Mucosa of rectum (tissue), 2 donors: Measurements from ENCODE around the gene HGFAC.

Experiments
- H3K27ac ChIP-seq, 2 donors: one replicate each; pipeline ENCODE4 v1.7.0; 2013; ENCODE audit warnings: inconsistent platforms in 2 of 2, low read depth in 2 of 2, low read length in 2 of 2
- H3K27me3 ChIP-seq, 2 donors: one replicate each; pipeline ENCODE4 v1.7.0; 2013; ENCODE audit warnings: low read length in 2 of 2; ENCODE audit not compliant: control insufficient read depth in 2 of 2, insufficient read depth in 2 of 2
- H3K36me3 ChIP-seq, 2 donors: one replicate each; pipeline ENCODE4 v1.7.0; 2013; ENCODE audit warnings: low read length in 2 of 2; ENCODE audit not compliant: control insufficient read depth in 2 of 2, insufficient read depth in 2 of 2
- H3K4me1 ChIP-seq, 2 donors: one replicate each; pipeline ENCODE4 v1.7.0; 2013; ENCODE audit warnings: low read length in 2 of 2, mild to moderate bottlenecking in 1 of 2; ENCODE audit not compliant: control insufficient read depth in 2 of 2, insufficient read depth in 2 of 2
- H3K4me3 ChIP-seq, 2 donors: one replicate each; pipeline ENCODE4 v1.7.0; 2013; ENCODE audit warnings: low read length in 2 of 2
- H3K9ac ChIP-seq, 2 donors: one replicate each; pipeline ENCODE4 v1.7.0; 2013; ENCODE audit warnings: low read length in 2 of 2, low read depth in 1 of 2, mild to moderate bottlenecking in 1 of 2
- H3K9me3 ChIP-seq, 2 donors: one replicate each; pipeline ENCODE4 v1.7.0; 2013; ENCODE audit warnings: low read length in 2 of 2; ENCODE audit not compliant: control insufficient read depth in 2 of 2
- donor health status: healthy.
- donor health status: Normal muscosa, but diverticular disease.

The HGFAC gene

DNA sequence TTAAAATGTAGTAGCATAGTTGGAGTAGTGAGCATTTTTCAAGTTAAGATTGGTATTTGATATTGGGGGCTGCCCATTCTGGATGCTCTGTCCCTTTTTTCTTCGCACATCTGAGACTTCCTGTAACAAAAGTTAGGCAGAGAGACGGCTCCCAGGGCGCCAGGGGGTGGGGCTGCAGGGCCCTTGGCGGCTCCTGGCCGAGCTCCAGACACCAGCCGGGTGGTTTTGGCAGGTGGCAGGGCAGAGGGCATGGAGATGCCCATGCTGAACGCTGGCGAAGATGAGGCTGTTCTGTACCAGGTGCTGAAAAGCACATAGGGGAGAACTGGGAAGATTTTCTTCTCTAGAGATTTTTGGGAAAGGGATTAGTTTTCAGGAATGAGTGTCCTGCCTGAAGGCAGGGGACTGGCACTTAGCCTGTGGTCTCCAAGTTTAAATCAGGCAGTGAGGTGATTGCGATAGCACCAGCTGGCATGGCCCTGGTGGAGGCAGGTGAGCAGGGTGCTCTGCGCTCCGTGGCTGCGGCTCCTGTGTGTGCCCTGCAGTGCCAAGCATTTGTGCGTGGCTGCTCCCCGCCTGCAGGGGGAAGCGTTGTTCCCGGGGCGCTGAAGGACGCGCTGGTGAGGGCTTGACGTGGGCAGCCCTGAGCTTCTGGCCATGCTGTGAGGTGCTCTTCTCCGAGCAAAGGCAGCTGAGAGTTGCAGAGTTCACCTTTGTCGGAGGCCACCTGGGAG is 23.6 kb upstream of the HGFAC start:
- H3K27ac ChIP-seq, result no peak overlapping the region
- H3K4me1 ChIP-seq, result no peaks in the 10 kb centered on the region
- H3K9ac ChIP-seq, result no peak overlapping the region
- H3K36me3 ChIP-seq, result peaks cover 14 to 19% of the 10 kb centered on the region in 2 donors
- H3K9me3 ChIP-seq, result no peaks in the 10 kb centered on the region
- H3K4me3 ChIP-seq, result no peak overlapping the region
- H3K27me3 ChIP-seq, result no peaks in the 10 kb centered on the region

DNA sequence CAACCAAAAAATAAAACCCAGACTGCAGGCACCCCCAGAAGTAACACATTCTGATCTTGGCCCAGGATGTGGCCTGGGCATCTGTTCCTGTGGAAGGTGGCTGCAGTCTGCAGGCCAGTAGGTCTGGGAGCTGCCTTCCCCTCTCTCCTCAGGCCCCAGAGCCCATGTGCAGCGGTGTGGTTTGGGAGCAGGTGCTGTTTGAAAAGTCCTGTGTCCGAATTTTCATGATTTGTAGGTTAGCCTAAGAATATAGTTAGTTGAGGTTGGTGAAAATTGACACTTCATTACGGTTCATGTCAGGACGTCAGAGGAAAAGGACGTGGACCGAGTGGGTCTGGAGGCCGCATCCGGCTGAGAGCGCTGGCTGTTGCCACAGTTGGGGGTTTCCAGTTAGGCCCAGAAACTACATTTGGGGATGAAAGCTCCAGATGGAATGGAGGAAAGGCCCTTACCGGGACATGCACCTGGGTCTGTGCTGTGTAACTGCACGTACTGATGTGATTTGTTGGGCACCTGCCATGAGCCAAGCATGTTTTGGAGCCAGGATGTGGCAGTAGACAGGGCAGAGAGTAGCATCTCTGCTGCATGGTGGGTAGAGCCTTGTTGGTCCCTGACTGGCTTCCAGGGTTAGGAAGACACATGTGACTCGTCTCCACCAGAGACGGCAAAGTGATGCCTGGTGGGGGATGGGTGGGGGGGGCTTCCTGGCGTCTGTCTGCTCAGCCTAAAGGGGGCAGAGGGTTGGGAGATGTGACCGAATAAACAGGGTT is 21.7 kb upstream of the HGFAC start:
- H3K27ac ChIP-seq, result no peak overlapping the region
- no peak overlapping the region for H3K9ac ChIP-seq
- H3K27me3 ChIP-seq, result no peaks in the 10 kb centered on the region
- no peaks in the 10 kb centered on the region for H3K9me3 ChIP-seq
- H3K4me1 ChIP-seq, result no peaks in the 10 kb centered on the region
- H3K4me3 ChIP-seq, result no peak overlapping the region
- H3K36me3 ChIP-seq, result peaks cover 17 to 30% of the 10 kb centered on the region in 2 donors

DNA sequence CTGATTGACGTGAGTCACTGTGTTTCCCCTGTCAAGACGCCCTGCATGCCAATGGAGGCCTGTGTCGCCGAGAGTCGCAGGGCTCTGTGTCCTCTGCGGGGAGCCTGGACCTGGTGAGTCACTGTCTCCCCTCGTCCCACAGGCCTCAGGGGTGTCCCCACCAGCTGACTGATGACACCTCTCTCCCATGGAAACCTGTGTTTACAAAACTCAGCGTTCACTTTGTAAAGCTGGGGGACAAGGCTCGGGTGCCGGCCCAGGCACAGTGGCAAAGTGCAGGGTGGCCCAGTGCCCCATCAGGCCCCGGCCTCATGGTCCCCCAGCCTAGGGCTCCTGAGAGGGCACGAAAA is 21.2 kb upstream of the HGFAC start:
- Histone ChIP-seq H3K27me3 (no peaks in the 10 kb centered on the region), H3K4me1 (no peaks in the 10 kb centered on the region), H3K4me3 (no peak overlapping the region), H3K36me3 (peaks cover 17 to 30% of the 10 kb centered on the region in 2 donors), H3K9ac (no peak overlapping the region), H3K27ac (no peak overlapping the region), H3K9me3 (no peaks in the 10 kb centered on the region)

DNA sequence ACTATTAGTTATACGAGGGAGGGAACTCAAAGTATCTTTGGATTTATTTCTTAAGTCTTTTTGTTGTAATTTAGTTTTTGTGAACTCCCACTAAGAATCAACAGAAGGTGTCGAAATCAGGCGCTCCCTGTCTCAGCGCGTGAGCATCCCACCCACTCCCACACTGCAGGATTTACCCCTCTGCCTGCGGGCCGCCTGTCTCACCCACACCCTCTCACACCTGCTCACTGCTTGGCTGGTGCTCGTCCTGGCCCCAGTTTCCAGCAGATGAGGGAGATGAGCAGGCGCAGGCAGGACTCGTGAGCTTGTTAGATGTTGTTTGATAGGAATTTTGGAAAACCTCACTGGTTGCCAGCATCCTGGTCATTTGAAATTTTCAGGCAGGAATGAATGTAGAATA is 20.8 kb upstream of the HGFAC start:
- peaks cover 15 to 29% of the 10 kb centered on the region in 2 donors for H3K36me3 ChIP-seq

DNA sequence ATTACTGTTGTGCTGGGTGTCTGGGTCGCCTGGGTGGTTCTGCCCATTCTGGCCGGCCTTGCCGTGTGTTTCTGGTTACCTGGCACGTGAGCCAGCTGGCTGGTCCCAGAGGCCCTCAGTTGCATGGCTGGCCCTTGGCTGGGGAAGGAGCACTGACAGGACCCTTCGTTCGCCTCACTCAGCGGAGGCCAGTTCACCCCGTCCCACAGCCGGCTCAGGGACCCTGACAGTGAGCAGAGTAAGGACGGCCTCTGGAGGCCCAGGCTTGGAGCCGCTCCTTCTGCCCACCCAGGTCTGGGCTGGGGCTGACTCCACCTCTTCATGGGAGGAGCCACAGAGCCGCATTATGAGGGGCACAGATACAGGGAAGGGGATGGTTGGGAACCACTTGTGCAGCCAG is 20.3 kb upstream of the HGFAC start:
- Histone ChIP-seq H3K4me3 (no peak overlapping the region), H3K27ac (no peak overlapping the region), H3K36me3 (peaks cover 11 to 25% of the 10 kb centered on the region in 2 donors), H3K9ac (no peak overlapping the region), H3K9me3 (no peaks in the 10 kb centered on the region), H3K4me1 (no peaks in the 10 kb centered on the region), H3K27me3 (no peaks in the 10 kb centered on the region)

More for the DNA sequence above, 20.8 kb upstream of the HGFAC start:
- no peaks in the 10 kb centered on the region for H3K27me3 ChIP-seq
- H3K9me3 ChIP-seq, result no peaks in the 10 kb centered on the region
- H3K4me3 ChIP-seq, result no peak overlapping the region
- H3K9ac ChIP-seq, result no peak overlapping the region
- no peak overlapping the region for H3K27ac ChIP-seq
- H3K4me1 ChIP-seq, result no peaks in the 10 kb centered on the region

DNA sequence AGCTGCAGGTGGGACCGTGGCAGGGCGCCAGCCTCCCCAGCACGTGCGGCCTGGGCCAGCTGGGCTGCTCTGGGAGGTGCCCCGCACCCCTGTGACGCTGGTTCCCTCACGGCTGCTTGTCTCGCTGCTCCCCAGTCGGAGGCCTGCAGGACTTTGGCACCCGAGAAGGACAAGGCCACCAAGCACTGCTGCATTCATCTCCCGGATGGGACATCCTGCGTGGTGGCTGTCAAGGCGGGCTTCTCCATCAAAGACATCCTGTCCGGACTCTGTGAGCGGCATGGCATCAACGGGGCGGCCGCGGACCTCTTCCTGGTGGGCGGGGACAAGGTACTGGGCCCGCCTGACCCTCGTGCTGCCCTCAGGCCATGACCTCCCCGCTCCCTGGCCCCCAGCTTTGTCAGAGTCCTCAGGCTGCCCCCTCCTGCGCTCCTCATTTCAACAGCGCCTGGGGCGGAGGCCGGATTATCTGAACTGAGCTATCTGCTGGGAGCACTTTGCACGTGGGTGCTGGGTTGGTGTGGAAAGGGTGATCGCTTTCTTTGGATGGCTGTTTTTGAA is 19.4 kb upstream of the HGFAC start:
- no peak overlapping the region for H3K9ac ChIP-seq
- H3K36me3 ChIP-seq, result peaks cover 5 to 16% of the 10 kb centered on the region in 2 donors
- no peaks in the 10 kb centered on the region for H3K9me3 ChIP-seq
- H3K27ac ChIP-seq, result no peak overlapping the region
- H3K27me3 ChIP-seq, result no peaks in the 10 kb centered on the region
- H3K4me1 ChIP-seq, result no peaks in the 10 kb centered on the region
- no peak overlapping the region for H3K4me3 ChIP-seq

DNA sequence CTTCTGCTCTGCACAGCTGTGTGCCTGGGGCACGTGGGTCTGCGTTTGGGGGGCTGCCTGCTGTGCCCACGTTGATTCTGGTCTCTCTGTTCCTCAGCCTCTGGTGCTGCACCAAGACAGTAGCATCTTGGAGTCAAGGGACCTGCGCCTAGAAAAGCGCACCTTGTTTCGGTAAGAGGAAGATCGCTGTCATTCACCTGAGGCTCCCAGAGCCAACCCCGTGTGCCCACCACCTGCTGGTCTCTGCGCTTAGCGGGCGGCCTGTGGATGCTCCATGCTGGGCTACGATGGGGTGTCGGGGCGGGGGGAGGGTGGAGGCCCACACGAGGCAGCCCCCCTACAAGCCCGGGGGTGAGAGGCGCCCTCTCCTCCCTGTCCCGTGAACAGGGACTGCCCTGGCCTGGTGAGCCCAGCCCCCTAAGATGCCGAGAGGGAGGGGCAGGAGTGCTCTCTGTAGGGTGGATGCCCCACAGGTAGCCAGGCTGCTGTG is 18.9 kb upstream of the HGFAC start:
- no peak overlapping the region for H3K9ac ChIP-seq
- no peaks in the 10 kb centered on the region for H3K4me1 ChIP-seq
- H3K27me3 ChIP-seq, result no peaks in the 10 kb centered on the region
- peaks cover 5 to 13% of the 10 kb centered on the region in 2 donors for H3K36me3 ChIP-seq
- no peak overlapping the region for H3K27ac ChIP-seq
- no peaks in the 10 kb centered on the region for H3K9me3 ChIP-seq
- no peak overlapping the region for H3K4me3 ChIP-seq

DNA sequence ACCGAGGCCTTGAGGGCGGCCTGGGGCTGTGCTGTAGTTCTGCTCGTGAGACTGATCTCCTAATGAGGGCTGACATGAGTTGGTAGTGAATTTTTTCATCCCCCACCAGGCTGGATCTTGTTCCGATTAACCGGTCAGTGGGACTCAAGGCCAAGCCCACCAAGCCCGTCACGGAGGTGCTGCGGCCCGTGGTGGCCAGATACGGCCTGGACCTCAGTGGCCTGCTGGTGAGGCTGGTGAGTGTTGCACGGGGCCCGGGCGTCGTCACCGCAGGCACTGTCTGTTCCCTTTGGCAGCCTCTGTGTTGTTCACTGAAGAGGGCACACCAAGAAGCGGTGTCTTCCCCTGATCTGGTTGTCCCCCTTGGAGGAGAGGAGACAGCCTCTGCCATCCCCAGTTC is 18.4 kb upstream of the HGFAC start:
- Histone ChIP-seq H3K36me3 (peaks cover 5 to 13% of the 10 kb centered on the region in 2 donors), H3K4me3 (no peak overlapping the region), H3K9ac (no peak overlapping the region), H3K9me3 (no peaks in the 10 kb centered on the region), H3K27me3 (no peaks in the 10 kb centered on the region), H3K27ac (no peak overlapping the region), H3K4me1 (no peaks in the 10 kb centered on the region)

DNA sequence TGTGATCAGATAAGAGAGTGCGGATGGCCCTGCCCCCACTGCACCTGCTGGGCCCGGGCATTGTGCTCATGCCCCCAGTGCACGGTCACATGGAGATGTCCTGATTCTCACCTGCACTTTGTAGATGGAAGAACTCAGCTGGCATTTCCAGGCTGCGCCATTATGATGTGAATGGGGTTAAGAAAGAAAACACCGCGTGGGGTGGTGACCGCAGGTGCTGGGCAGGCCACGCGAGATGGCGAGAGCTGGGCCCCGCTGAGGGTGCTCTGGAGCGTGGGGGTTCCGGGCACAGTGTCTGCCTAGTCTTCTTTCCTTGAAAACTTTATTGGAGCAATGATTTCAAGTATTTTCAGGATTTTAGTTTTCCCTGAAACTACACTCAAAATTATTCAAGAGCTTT is 17.8 kb upstream of the HGFAC start:
- H3K27ac ChIP-seq, result no peak overlapping the region
- H3K36me3 ChIP-seq, result peaks cover 5 to 13% of the 10 kb centered on the region in 2 donors
- no peak overlapping the region for H3K4me3 ChIP-seq
- no peak overlapping the region for H3K9ac ChIP-seq
- H3K9me3 ChIP-seq, result no peaks in the 10 kb centered on the region
- no peaks in the 10 kb centered on the region for H3K27me3 ChIP-seq
- H3K4me1 ChIP-seq, result no peaks in the 10 kb centered on the region

DNA sequence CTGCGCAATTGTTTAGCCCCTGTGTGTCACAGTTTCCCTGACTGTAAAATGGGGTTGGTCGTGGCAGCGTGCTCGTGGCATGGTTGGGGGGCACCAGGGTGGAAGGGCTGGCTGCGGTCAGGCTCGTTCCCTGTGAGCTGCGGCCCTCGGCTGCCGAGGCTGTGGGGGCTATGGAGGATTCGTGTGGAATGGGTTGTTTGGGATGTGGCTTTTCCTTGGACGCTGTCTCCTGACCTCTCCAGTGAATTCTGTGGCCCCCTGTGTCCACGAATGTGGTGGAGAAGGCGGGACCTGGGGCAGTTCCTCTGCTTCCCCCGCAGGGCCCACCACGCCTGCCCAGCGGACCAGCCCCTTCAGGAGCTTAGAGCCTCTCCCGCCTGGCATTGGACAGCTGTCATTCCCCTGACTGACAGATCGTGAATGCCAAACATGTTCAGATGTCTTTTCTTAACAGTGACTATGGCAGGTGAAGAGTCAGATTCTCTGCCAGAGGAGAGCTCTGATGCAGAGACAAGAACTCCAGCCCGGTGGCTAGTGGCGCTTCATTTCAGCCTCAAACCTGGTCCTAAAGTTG is 17.2 kb upstream of the HGFAC start:
- Histone ChIP-seq H3K4me3 (no peak overlapping the region), H3K9me3 (no peaks in the 10 kb centered on the region), H3K27ac (no peak overlapping the region), H3K4me1 (no peaks in the 10 kb centered on the region), H3K27me3 (no peaks in the 10 kb centered on the region), H3K36me3 (peaks cover 5 to 16% of the 10 kb centered on the region in 2 donors), H3K9ac (no peak overlapping the region)
